Measurements from ENCODE around the gene SLC35A5. TPM values are rescaled to one million over a fixed set of nuclear protein-coding genes. Genes with fewer than 3 reads are reported as not detected.
A peak's percentile ranks its signal among the peaks of the same experiment; 100 is the strongest.

SLC35A5 gene
- total RNA-seq, 1 donor = 58.3 TPM

DNA sequence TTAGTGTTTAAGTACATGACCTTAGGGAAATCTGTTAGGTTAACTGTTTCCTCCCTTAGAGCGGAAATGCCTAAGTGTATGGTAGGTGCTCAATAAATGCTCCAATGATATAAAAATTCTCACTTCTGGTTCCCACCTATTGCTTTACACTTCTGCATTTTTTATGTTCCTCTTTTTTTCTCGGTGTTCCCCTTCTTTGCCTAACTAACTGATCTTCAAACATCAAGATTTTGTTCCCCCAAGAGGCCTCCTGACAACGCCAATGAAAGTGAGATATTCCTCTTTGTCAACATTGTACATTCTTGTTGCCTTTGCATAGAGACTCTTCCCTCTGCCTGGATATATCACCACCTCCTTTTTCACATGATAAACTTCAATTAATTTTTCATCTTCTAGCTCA is 17.4 kb downstream of the SLC35A5 start:
- no peak overlapping the region for H2AFZ ChIP-seq (ENCODE audit: low read length)

DNA sequence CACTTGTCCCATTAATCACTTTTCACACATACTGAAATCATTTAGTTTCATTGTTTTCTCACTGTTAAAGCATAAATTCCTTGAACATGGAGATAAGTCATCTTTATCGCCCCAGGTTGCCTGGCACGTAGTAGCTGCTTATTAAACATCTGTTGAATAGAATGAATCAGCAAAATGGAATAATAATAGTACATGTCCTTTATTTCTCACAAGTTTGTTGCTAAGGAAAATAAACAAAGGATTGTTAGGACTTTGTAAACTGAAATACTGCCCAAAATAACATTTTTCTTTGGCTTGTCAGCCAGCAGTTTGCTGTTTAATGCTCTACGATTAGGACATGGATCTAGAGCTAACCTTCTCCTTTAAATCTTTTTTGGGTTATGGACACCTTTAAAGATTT is 17.9 kb downstream of the SLC35A5 start:
- Histone ChIP-seq H3K27ac (ENCODE audit: low read depth, low read length) (peak overlapping the region; percentile 47), H3K4me2 (ENCODE audit: insufficient read depth, low read length) (no peak overlapping the region), H3K36me3 (ENCODE audit: insufficient read depth, low read length) (peaks cover 9% of the 10 kb centered on the region), H3K9me3 (ENCODE audit: low read depth, low read length) (no peaks in the 10 kb centered on the region), H3K79me2 (ENCODE audit: insufficient read depth, low read length) (no peaks in the 10 kb centered on the region), H3K4me1 (ENCODE audit: insufficient read depth, low read length) (peaks cover 9% of the 10 kb centered on the region), H3K27me3 (ENCODE audit: insufficient read depth, low read length) (no peaks in the 10 kb centered on the region), H3K4me3 (ENCODE audit: insufficient read depth, low read length) (no peak overlapping the region), H2AFZ (ENCODE audit: low read length) (no peak overlapping the region), H4K20me1 (ENCODE audit: insufficient read depth, low read length) (no peaks in the 10 kb centered on the region)
- TF ChIP-seq, protein P1, sequence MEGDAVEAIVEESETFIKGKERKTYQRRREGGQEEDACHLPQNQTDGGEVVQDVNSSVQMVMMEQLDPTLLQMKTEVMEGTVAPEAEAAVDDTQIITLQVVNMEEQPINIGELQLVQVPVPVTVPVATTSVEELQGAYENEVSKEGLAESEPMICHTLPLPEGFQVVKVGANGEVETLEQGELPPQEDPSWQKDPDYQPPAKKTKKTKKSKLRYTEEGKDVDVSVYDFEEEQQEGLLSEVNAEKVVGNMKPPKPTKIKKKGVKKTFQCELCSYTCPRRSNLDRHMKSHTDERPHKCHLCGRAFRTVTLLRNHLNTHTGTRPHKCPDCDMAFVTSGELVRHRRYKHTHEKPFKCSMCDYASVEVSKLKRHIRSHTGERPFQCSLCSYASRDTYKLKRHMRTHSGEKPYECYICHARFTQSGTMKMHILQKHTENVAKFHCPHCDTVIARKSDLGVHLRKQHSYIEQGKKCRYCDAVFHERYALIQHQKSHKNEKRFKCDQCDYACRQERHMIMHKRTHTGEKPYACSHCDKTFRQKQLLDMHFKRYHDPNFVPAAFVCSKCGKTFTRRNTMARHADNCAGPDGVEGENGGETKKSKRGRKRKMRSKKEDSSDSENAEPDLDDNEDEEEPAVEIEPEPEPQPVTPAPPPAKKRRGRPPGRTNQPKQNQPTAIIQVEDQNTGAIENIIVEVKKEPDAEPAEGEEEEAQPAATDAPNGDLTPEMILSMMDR (IDR thresholded peaks at IDR 0.05; ENCODE audit: extremely low read depth, low read depth, low read length) = no peak
- no peak for DNase-seq (ENCODE audit: insufficient read length, low spot score, missing footprints)

More for the DNA sequence above, 17.4 kb downstream of the SLC35A5 start:
- H3K27me3 ChIP-seq (ENCODE audit: insufficient read depth, low read length) = no peaks in the 10 kb centered on the region
- no peaks in the 10 kb centered on the region for H4K20me1 ChIP-seq (ENCODE audit: insufficient read depth, low read length)
- DNase-seq (ENCODE audit: insufficient read length, low spot score, missing footprints) = no peak
- H3K4me1 ChIP-seq (ENCODE audit: insufficient read depth, low read length) = peaks cover 9% of the 10 kb centered on the region
- peak overlapping the region; percentile 47 for H3K27ac ChIP-seq (ENCODE audit: low read depth, low read length)
- TF ChIP-seq, protein P1 (IDR thresholded peaks at IDR 0.05; ENCODE audit: extremely low read depth, low read depth, low read length) = no peak
- no peaks in the 10 kb centered on the region for H3K9me3 ChIP-seq (ENCODE audit: low read depth, low read length)
- H3K79me2 ChIP-seq (ENCODE audit: insufficient read depth, low read length) = no peaks in the 10 kb centered on the region
- no peak overlapping the region for H3K4me2 ChIP-seq (ENCODE audit: insufficient read depth, low read length)
- peaks cover 9% of the 10 kb centered on the region for H3K36me3 ChIP-seq (ENCODE audit: insufficient read depth, low read length)
- no peak overlapping the region for H3K4me3 ChIP-seq (ENCODE audit: insufficient read depth, low read length)

GRCh38 chr3:112582244-112582874 is 20.5 kb downstream of the SLC35A5 start:
- TF ChIP-seq, protein P1 (IDR thresholded peaks at IDR 0.05; ENCODE audit: extremely low read depth, low read depth, low read length) = peak; percentile 68
- H4K20me1 ChIP-seq (ENCODE audit: insufficient read depth, low read length) = no peaks in the 10 kb centered on the region
- H3K36me3 ChIP-seq (ENCODE audit: insufficient read depth, low read length) = peaks cover 9% of the 10 kb centered on the region
- peaks cover 12% of the 10 kb centered on the region for H3K4me1 ChIP-seq (ENCODE audit: insufficient read depth, low read length)
- H3K4me3 ChIP-seq (ENCODE audit: insufficient read depth, low read length) = no peak overlapping the region
- H2AFZ ChIP-seq (ENCODE audit: low read length) = no peak overlapping the region
- H3K4me2 ChIP-seq (ENCODE audit: insufficient read depth, low read length) = no peak overlapping the region
- no peaks in the 10 kb centered on the region for H3K27me3 ChIP-seq (ENCODE audit: insufficient read depth, low read length)
- no peak overlapping the region for H3K27ac ChIP-seq (ENCODE audit: low read depth, low read length)
- no peaks in the 10 kb centered on the region for H3K9me3 ChIP-seq (ENCODE audit: low read depth, low read length)
- DNase-seq (ENCODE audit: insufficient read length, low spot score, missing footprints) = no peak
- no peaks in the 10 kb centered on the region for H3K79me2 ChIP-seq (ENCODE audit: insufficient read depth, low read length)

DNA sequence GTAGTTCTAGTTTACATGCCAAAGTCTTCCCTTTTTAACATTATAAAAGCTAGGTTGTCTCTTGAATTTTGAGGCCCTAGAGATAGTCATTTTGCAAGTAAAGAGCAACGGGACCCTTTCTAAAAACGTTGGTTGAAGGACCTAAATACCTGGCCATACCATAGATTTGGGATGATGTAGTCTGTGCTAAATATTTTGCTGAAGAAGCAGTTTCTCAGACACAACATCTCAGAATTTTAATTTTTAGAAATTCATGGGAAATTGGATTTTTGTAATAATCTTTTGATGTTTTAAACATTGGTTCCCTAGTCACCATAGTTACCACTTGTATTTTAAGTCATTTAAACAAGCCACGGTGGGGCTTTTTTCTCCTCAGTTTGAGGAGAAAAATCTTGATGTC is 21.3 kb downstream of the SLC35A5 start:
- TF ChIP-seq, protein P1 (IDR thresholded peaks at IDR 0.05; ENCODE audit: extremely low read depth, low read depth, low read length) = no peak
- no peaks in the 10 kb centered on the region for H4K20me1 ChIP-seq (ENCODE audit: insufficient read depth, low read length)
- no peak overlapping the region for H3K27ac ChIP-seq (ENCODE audit: low read depth, low read length)
- no peaks in the 10 kb centered on the region for H3K79me2 ChIP-seq (ENCODE audit: insufficient read depth, low read length)
- no peaks in the 10 kb centered on the region for H3K27me3 ChIP-seq (ENCODE audit: insufficient read depth, low read length)
- no peak for DNase-seq (ENCODE audit: insufficient read length, low spot score, missing footprints)
- no peak overlapping the region for H3K4me2 ChIP-seq (ENCODE audit: insufficient read depth, low read length)
- peaks cover 9% of the 10 kb centered on the region for H3K36me3 ChIP-seq (ENCODE audit: insufficient read depth, low read length)
- no peak overlapping the region for H3K4me3 ChIP-seq (ENCODE audit: insufficient read depth, low read length)
- H2AFZ ChIP-seq (ENCODE audit: low read length) = no peak overlapping the region
- no peaks in the 10 kb centered on the region for H3K9me3 ChIP-seq (ENCODE audit: low read depth, low read length)
- peaks cover 12% of the 10 kb centered on the region for H3K4me1 ChIP-seq (ENCODE audit: insufficient read depth, low read length)
